Natural killer cell treated with Interleukin-12 subunit alpha and Interleukin-12 subunit beta and Interleukin-15 and Interleukin-18, amount 100 ng/mL, for 72 hours (primary cell): Measurements from ENCODE around the gene BRF1. TPM values are rescaled to one million over a fixed set of nuclear protein-coding genes. Genes with fewer than 3 reads are reported as not detected.

Experiments used
- ATAC-seq, 2 donors: fragments of 150-1000 bp; cut with Tn5 transposase in 1 of 2; sonication (Bioruptor Pico), chemical (Tn5 transposase) in 1 of 2; 2 replicates each; pipeline ENCODE4 v1.10.0; 2021
- DNase-seq: peaks from one replicate; pipeline ENCODE4 v3.0.0; 2022; ENCODE audit warnings: low spot score
- H3K27ac Mint-ChIP-seq, 2 donors: 1 replicate in 1 of 2; 2 replicates in 1 of 2; pipeline ENCODE4 v1.8.0; 2022; ENCODE audit warnings: mixed read lengths in 2 of 2, mild to moderate bottlenecking in 1 of 2, moderate library complexity in 1 of 2
- H3K27me3 Mint-ChIP-seq, 2 donors: 1 replicate in 1 of 2; 2 replicates in 1 of 2; pipeline ENCODE4 v1.8.0; 2022; ENCODE audit warnings: mixed read lengths in 2 of 2
- H3K36me3 Mint-ChIP-seq: one replicate; pipeline ENCODE4 v1.8.0; 2022; ENCODE audit warnings: mixed read lengths
- H3K4me1 Mint-ChIP-seq, 2 donors: 1 replicate in 1 of 2; 2 replicates in 1 of 2; pipeline ENCODE4 v1.8.0; 2022; ENCODE audit warnings: low read depth in 2 of 2, mixed read lengths in 2 of 2, mild to moderate bottlenecking in 1 of 2
- H3K4me3 Mint-ChIP-seq: one replicate; pipeline ENCODE4 v1.8.0; 2022; ENCODE audit warnings: mixed read lengths
- H3K9me3 Mint-ChIP-seq: 2 replicates; pipeline ENCODE4 v1.8.0; 2022; ENCODE audit warnings: mixed read lengths
- total RNA-seq, 2 donors: library from RNA; stranded (reverse); gene quantifications; one replicate each; pipeline ENCODE4 v1.2.3, GENCODE V29; 2022

BRF1 gene
- total RNA-seq, 2 donors from 2014 or later = 43.4 to 76.5 TPM

- Mint-ChIP-seq H3K4me1 (peaks cover 9 to 12% of the 10 kb centered on the region in 2 donors), H3K4me3 (no peak overlapping the region), H3K9me3 (no peaks in the 10 kb centered on the region), H3K27me3 (no peaks in the 10 kb centered on the region), H3K27ac (no peak overlapping the region), H3K36me3 (no peaks in the 10 kb centered on the region)
- ATAC-seq (no peak), DNase-seq (no peak)
These were observed 89.6 kb downstream of the BRF1 start for GRCh38 chr14:105211086-105211757.

GRCh38 chr14:105210266-105211025 is 90.4 kb downstream of the BRF1 start:
- Mint-ChIP-seq H3K9me3 (no peaks in the 10 kb centered on the region), H3K36me3 (no peaks in the 10 kb centered on the region), H3K27me3 (no peaks in the 10 kb centered on the region), H3K27ac (no peak overlapping the region), H3K4me3 (no peak overlapping the region), H3K4me1 (peaks cover 4 to 6% of the 10 kb centered on the region in 2 donors)
- no peak for ATAC-seq
- DNase-seq = no peak

- Mint-ChIP-seq H3K36me3 (no peaks in the 10 kb centered on the region), H3K27ac (no peak overlapping the region), H3K4me3 (no peak overlapping the region), H3K9me3 (no peaks in the 10 kb centered on the region), H3K27me3 (no peaks in the 10 kb centered on the region), H3K4me1 (no peaks in the 10 kb centered on the region)
- ATAC-seq (no peak), DNase-seq (no peak)
These were observed 91.2 kb downstream of the BRF1 start for GRCh38 chr14:105209646-105210045.

- Mint-ChIP-seq H3K4me3 (no peak overlapping the region), H3K27me3 (no peaks in the 10 kb centered on the region), H3K4me1 (no peaks in the 10 kb centered on the region), H3K36me3 (no peaks in the 10 kb centered on the region), H3K9me3 (no peaks in the 10 kb centered on the region), H3K27ac (no peak overlapping the region)
- ATAC-seq (no peak), DNase-seq (no peak)
These were observed 91.7 kb downstream of the BRF1 start for GRCh38 chr14:105209091-105209490.

GRCh38 chr14:105208738-105209075 is 92.1 kb downstream of the BRF1 start:
- DNase-seq = no peak
- Mint-ChIP-seq H3K27ac (no peak overlapping the region), H3K27me3 (no peaks in the 10 kb centered on the region), H3K36me3 (no peaks in the 10 kb centered on the region), H3K9me3 (no peaks in the 10 kb centered on the region), H3K4me1 (no peaks in the 10 kb centered on the region), H3K4me3 (no peak overlapping the region)
- no peak for ATAC-seq

GRCh38 chr14:105207996-105208737 is 92.6 kb downstream of the BRF1 start:
- H3K4me1 Mint-ChIP-seq = no peaks in the 10 kb centered on the region
- no peak overlapping the region for H3K4me3 Mint-ChIP-seq
- ATAC-seq (no peak), DNase-seq (no peak)
- no peaks in the 10 kb centered on the region for H3K27me3 Mint-ChIP-seq
- no peaks in the 10 kb centered on the region for H3K36me3 Mint-ChIP-seq
- H3K27ac Mint-ChIP-seq = no peak overlapping the region
- no peaks in the 10 kb centered on the region for H3K9me3 Mint-ChIP-seq

GRCh38 chr14:105207460-105207901 is 93.3 kb downstream of the BRF1 start:
- Mint-ChIP-seq H3K4me1 (no peaks in the 10 kb centered on the region), H3K4me3 (no peak overlapping the region), H3K27ac (no peak overlapping the region), H3K36me3 (no peaks in the 10 kb centered on the region), H3K9me3 (no peaks in the 10 kb centered on the region), H3K27me3 (no peaks in the 10 kb centered on the region)
- DNase-seq = no peak
- no peak for ATAC-seq

GRCh38 chr14:105206873-105207272 is 93.9 kb downstream of the BRF1 start:
- H3K4me3 Mint-ChIP-seq = no peak overlapping the region

GRCh38 chr14:105205673-105206208 is 95.1 kb downstream of the BRF1 start:
- H3K9me3 Mint-ChIP-seq = no peaks in the 10 kb centered on the region

More at GRCh38 chr14:105206873-105207272, 93.9 kb downstream of the BRF1 start:
- Mint-ChIP-seq H3K4me1 (no peaks in the 10 kb centered on the region), H3K27ac (no peak overlapping the region), H3K9me3 (no peaks in the 10 kb centered on the region), H3K36me3 (no peaks in the 10 kb centered on the region), H3K27me3 (no peaks in the 10 kb centered on the region)
- DNase-seq = no peak
- ATAC-seq = no peak

GRCh38 chr14:105204931-105205672 is 95.7 kb downstream of the BRF1 start:
- no peak for DNase-seq
- Mint-ChIP-seq H3K27me3 (peaks cover 0 to 2% of the 10 kb centered on the region in 2 donors), H3K4me1 (no peaks in the 10 kb centered on the region), H3K27ac (no peak overlapping the region), H3K4me3 (no peak overlapping the region), H3K36me3 (no peaks in the 10 kb centered on the region), H3K9me3 (no peaks in the 10 kb centered on the region)
- no peak for ATAC-seq

More at GRCh38 chr14:105205673-105206208, 95.1 kb downstream of the BRF1 start:
- H3K27ac Mint-ChIP-seq = no peak overlapping the region
- DNase-seq = no peak
- no peaks in the 10 kb centered on the region for H3K4me1 Mint-ChIP-seq
- no peaks in the 10 kb centered on the region for H3K36me3 Mint-ChIP-seq
- H3K4me3 Mint-ChIP-seq = no peak overlapping the region
- no peak for ATAC-seq
- peaks cover 0 to 2% of the 10 kb centered on the region in 2 donors for H3K27me3 Mint-ChIP-seq

GRCh38 chr14:105204206-105204930 is 96.4 kb downstream of the BRF1 start:
- no peak overlapping the region for H3K4me3 Mint-ChIP-seq
- peaks cover 5 to 7% of the 10 kb centered on the region in 2 donors for H3K27me3 Mint-ChIP-seq
- H3K4me1 Mint-ChIP-seq = peaks cover 0 to 3% of the 10 kb centered on the region in 2 donors
- DNase-seq (no peak), ATAC-seq (no peak)
- H3K27ac Mint-ChIP-seq = no peak overlapping the region
- H3K36me3 Mint-ChIP-seq = no peaks in the 10 kb centered on the region
- H3K9me3 Mint-ChIP-seq = no peaks in the 10 kb centered on the region

GRCh38 chr14:105203701-105204100 is 97.1 kb downstream of the BRF1 start:
- no peaks in the 10 kb centered on the region for H3K9me3 Mint-ChIP-seq
- DNase-seq (no peak), ATAC-seq (no peak)
- peaks cover 0 to 9% of the 10 kb centered on the region in 2 donors for H3K4me1 Mint-ChIP-seq
- no peak overlapping the region for H3K27ac Mint-ChIP-seq
- no peak overlapping the region for H3K4me3 Mint-ChIP-seq
- no peaks in the 10 kb centered on the region for H3K36me3 Mint-ChIP-seq
- peaks cover 12% of the 10 kb centered on the region in 2 donors for H3K27me3 Mint-ChIP-seq
